Endothelial cell of umbilical vein (primary cell): Measurements from ENCODE around the gene ARFGEF3. TPM values are rescaled to one million over a fixed set of nuclear protein-coding genes. Genes with fewer than 3 reads are reported as not detected.
A peak's percentile ranks its signal among the peaks of the same experiment; 100 is the strongest.

Experiments
- BruUV-seq: library from RNA; stranded (reverse); fragments of 400-500 nt; replicated peaks from 2 replicates; lab custom pipeline; 2021; lab: Mats Ljungman, UMichigan
- CTCF ChIA-PET: fragments of 300-600, 350-600 bp; sonication (Branson Sonifier 250); formaldehyde crosslinking; loops from one replicate; lab custom pipeline; 2021; ENCODE audit warnings: antibody characterized with exemption, inconsistent platforms; lab: Charles Lee
- POLR2A ChIA-PET: fragments of 300-600, 350-600 bp; sonication (Branson Sonifier 250); formaldehyde crosslinking; loops from one replicate; lab custom pipeline; 2021; ENCODE audit warnings: antibody characterized with exemption, inconsistent platforms; lab: Charles Lee
- DNase-seq: peaks from one replicate; pipeline ENCODE4 v3.0.0-alpha.2; 2011; ENCODE audit warnings: low read depth, low spot score
- FAIRE-seq: peaks from 2 replicates; lab custom pipeline; 2011; peaks lifted over from hg19 to GRCh38; lab: Jason Lieb, UNC
- H2AFZ ChIP-seq: 2 replicates; pipeline ENCODE4 v1.6.0; 2012; ENCODE audit warnings: low read depth, low read length, control low read depth, inconsistent platforms
- H3K27ac ChIP-seq: 2 replicates; pipeline ENCODE4 v1.5.1; 2011; ENCODE audit warnings: low read depth, mild to moderate bottlenecking, control low read depth, low read length, moderate library complexity; ENCODE audit not compliant: insufficient read depth
- H3K27me3 ChIP-seq, 2 experiments: 2 replicates each; pipeline versions ENCODE4 v1.6.0 to v1.6.1; 2011; ENCODE audit warnings: low read length in 2 of 2, mixed read lengths in 1 of 2; ENCODE audit not compliant: control insufficient read depth in 2 of 2, insufficient read depth in 2 of 2
- H3K36me3 ChIP-seq, 2 experiments: 2 replicates in 1 of 2; 3 replicates in 1 of 2; pipeline ENCODE4 v1.5.1; 2011; ENCODE audit warnings: low read length in 2 of 2, mild to moderate bottlenecking in 1 of 2, moderate library complexity in 1 of 2; ENCODE audit not compliant: control insufficient read depth in 2 of 2, insufficient read depth in 2 of 2; ENCODE audit errors: extremely low read depth in 1 of 2
- H3K4me1 ChIP-seq: 3 replicates; pipeline ENCODE4 v1.5.1; 2011; ENCODE audit warnings: mild to moderate bottlenecking, low read length; ENCODE audit not compliant: control insufficient read depth, insufficient read depth; ENCODE audit errors: extremely low read depth
- H3K4me2 ChIP-seq: 2 replicates; pipeline ENCODE4 v1.6.1; 2011; ENCODE audit warnings: low read length, control low read depth, mixed read lengths; ENCODE audit not compliant: insufficient read depth
- H3K4me3 ChIP-seq, 3 experiments: fragments of 200-600 bp in 1 of 3; sonication (generic), shearing (Covaris generic) in 1 of 3; replicated peaks in 1 of 3; 2 replicates each; pipeline ENCODE4 v1.5.1; 2011 to 2016; ENCODE audit warnings: control low read depth in 3 of 3, low read length in 3 of 3, mild to moderate bottlenecking in 2 of 3, inconsistent platforms in 1 of 3, low read depth in 1 of 3, moderate library complexity in 1 of 3; ENCODE audit not compliant: insufficient read depth in 1 of 3
- H3K79me2 ChIP-seq: 2 replicates; pipeline ENCODE4 v1.6.0; 2012; ENCODE audit warnings: low read length, inconsistent platforms; ENCODE audit not compliant: control insufficient read depth, insufficient read depth
- H3K9ac ChIP-seq: replicated peaks from 2 replicates; pipeline ENCODE3; 2011; ENCODE audit warnings: low read length, control low read depth; ENCODE audit not compliant: insufficient read depth; ENCODE audit errors: extremely low read depth
- H3K9me1 ChIP-seq: replicated peaks from 3 replicates; pipeline ENCODE4 v1.6.0; 2011; ENCODE audit warnings: mild to moderate bottlenecking, low read length; ENCODE audit not compliant: control insufficient read depth, insufficient read depth; ENCODE audit errors: extremely low read depth
- H3K9me3 ChIP-seq: replicated peaks from 2 replicates; pipeline ENCODE4 v1.5.1; 2012; ENCODE audit warnings: low read length, inconsistent platforms; ENCODE audit not compliant: control insufficient read depth, insufficient read depth
- H4K20me1 ChIP-seq: replicated peaks from 2 replicates; pipeline ENCODE3; 2011; ENCODE audit warnings: mild to moderate bottlenecking, low read length; ENCODE audit not compliant: control insufficient read depth, insufficient read depth; ENCODE audit errors: extremely low read depth
- EZH2 ChIP-seq: IDR thresholded peaks from 2 replicates; pipeline ENCODE4 v1.6.1; 2012; ENCODE audit warnings: borderline replicate concordance, low read depth, mild to moderate bottlenecking, moderate library complexity, low read length, inconsistent platforms; ENCODE audit not compliant: severe bottlenecking
- FOS ChIP-seq: IDR thresholded peaks from 2 replicates; pipeline ENCODE4 v1.6.1; 2011; ENCODE audit warnings: mild to moderate bottlenecking, low read length, moderate library complexity, borderline replicate concordance; ENCODE audit not compliant: insufficient read depth
- GATA2 ChIP-seq: IDR thresholded peaks from 2 replicates; pipeline ENCODE4 v1.7.0; 2011; ENCODE audit warnings: low read depth, mild to moderate bottlenecking, moderate library complexity, mixed read lengths, low read length; ENCODE audit not compliant: insufficient read length, insufficient read depth
- JUN ChIP-seq: IDR thresholded peaks from 2 replicates; pipeline ENCODE4 v1.6.1; 2011; ENCODE audit warnings: borderline replicate concordance, low read depth; ENCODE audit not compliant: insufficient read length, insufficient read depth
- MYC ChIP-seq: IDR thresholded peaks from one replicate; pipeline ENCODE4 v1.6.1; 2011; ENCODE audit warnings: mild to moderate bottlenecking, low read depth, low read length
- POLR2A ChIP-seq: IDR thresholded peaks from 2 replicates; pipeline ENCODE4 v1.6.1; 2012; ENCODE audit warnings: low read depth, mild to moderate bottlenecking, control low read depth, low read length
- POLR2AphosphoS5 ChIP-seq: IDR thresholded peaks from 2 replicates; pipeline ENCODE4 v1.6.1; 2012; ENCODE audit warnings: low read depth, mild to moderate bottlenecking, control low read depth, low read length, moderate library complexity; ENCODE audit not compliant: insufficient read depth
- dilution Hi-C: fragments of 300-500 bp; cut with MboI; formaldehyde crosslinking; loops from one replicate; pipeline ENCODE4 v1.15.0; 2019; ENCODE audit warnings: low sequenced_read_pairs; ENCODE audit not compliant: extremely low pct_ligation_motif_present
- intact Hi-C: fragments of 100-400 bp; cut with micrococcal nuclease; formaldehyde crosslinking; loops from one replicate; pipeline ENCODE4 v1.10.0; 2022
- polyA plus RNA-seq, 4 experiments: library from polyadenylated mRNA; depleted of rRNA in 3 of 4; stranded (reverse) in 3 of 4; unstranded in 1 of 4; fragments of >200 nt; gene quantifications; 2 replicates each; pipeline versions ENCODE4 v1.2.1 to v1.2.3, GENCODE V29; 2011 to 2012; ENCODE audit warnings: missing spikeins in 1 of 4
- total RNA-seq: library from RNA; stranded (reverse); gene quantifications from 2 replicates; pipeline ENCODE4 v1.2.3, GENCODE V29; 2021

Gene ARFGEF3
- total and polyA plus RNA-seq, 2 donors (not counting 3 experiments of a cell fraction or from before 2014, with no cell fraction given), result 1.3 to 7.3 TPM

DNA sequence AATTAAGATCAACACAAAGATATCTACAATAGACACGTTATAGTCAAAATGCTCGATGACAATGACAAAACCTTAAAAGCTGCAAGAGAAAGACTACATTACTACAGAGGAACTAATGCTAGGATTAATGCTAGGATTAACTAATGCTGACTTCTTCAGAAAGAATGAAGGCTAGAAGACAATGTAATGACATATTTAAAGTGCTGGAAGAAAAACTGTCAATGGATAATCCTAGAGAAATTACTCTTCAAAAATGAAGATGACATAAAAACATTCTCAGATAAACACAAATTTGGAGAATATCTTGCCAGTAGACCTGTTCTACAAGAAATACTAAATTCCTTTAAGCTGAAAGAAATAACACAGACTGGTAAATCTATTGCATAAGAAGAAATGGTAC, 140.8 kb downstream of the ARFGEF3 start:
- TF ChIP-seq GATA2, result no peak
- TF ChIP-seq POLR2AphosphoS5, result no peak
- no peak for TF ChIP-seq JUN
- TF ChIP-seq MYC, result no peak
- Histone ChIP-seq H2AFZ (no peak overlapping the region), H3K4me1 (no peaks in the 10 kb centered on the region), H3K9ac (no peak overlapping the region), H3K9me1 (no peaks in the 10 kb centered on the region), H3K79me2 (no peaks in the 10 kb centered on the region), H3K4me3 (no peak overlapping the region), H3K4me2 (no peak overlapping the region), H3K9me3 (no peaks in the 10 kb centered on the region), H3K27me3 (no peaks in the 10 kb centered on the region), H3K27ac (no peak overlapping the region), H3K36me3 (no peaks in the 10 kb centered on the region), H4K20me1 (no peaks in the 10 kb centered on the region)
- CTCF ChIA-PET, result interaction anchor here (1.0 to 2.5 kb wide), 2 partner anchors 9 to 11 kb away, joined by 3 to 7 read pairs; no protein-coding TSS in a partner anchor
- dilution Hi-C loops (no loop called here), intact Hi-C loops (no loop called here)
- FAIRE-seq, result no peak
- POLR2A ChIA-PET, result no interaction called here
- DNase-seq, result no peak
- no TSS peak for BruUV-seq

DNA sequence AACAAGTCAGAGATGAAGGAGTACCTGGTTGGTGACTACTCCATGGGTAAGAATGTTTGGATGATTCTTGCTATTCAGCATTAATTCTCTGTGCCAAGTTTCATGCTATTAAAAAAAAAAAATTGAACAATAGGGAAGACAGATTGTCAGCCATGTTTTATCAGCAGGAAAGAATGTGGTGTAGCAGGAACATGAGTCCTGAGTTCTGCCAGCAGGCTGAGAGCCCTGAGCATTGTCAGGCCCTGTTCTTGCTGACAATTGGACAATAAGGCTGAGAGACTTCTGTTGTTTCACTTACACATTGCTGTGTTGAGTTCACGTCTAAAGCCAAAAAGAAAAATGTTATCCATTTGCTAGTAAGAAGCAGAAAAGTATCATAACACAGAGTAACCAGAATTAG, 145.6 kb downstream of the ARFGEF3 start:
- H4K20me1 ChIP-seq, result no peaks in the 10 kb centered on the region
- intact Hi-C loops (no loop called here), dilution Hi-C loops (no loop called here)
- FAIRE-seq (peak; percentile 35), DNase-seq (peak; percentile 47)
- H3K27ac ChIP-seq, result no peak overlapping the region
- no peaks in the 10 kb centered on the region for H3K36me3 ChIP-seq
- no peaks in the 10 kb centered on the region for H3K79me2 ChIP-seq
- BruUV-seq, result no TSS peak
- ChIA-PET POLR2A (no interaction called here), CTCF (interaction anchor here (0.8 kb wide), 1 partner anchor 12 kb away, joined by 3 read pairs; no protein-coding TSS in a partner anchor)
- no peaks in the 10 kb centered on the region for H3K4me1 ChIP-seq
- no peak overlapping the region for H3K4me2 ChIP-seq
- TF ChIP-seq EZH2 (no peak), POLR2A (no peak), FOS (no peak), MYC (no peak), GATA2 (no peak), JUN (no peak), POLR2AphosphoS5 (no peak)
- H3K9me1 ChIP-seq, result no peaks in the 10 kb centered on the region
- H2AFZ ChIP-seq, result no peak overlapping the region
- H3K9me3 ChIP-seq, result no peaks in the 10 kb centered on the region
- H3K9ac ChIP-seq, result no peak overlapping the region
- no peaks in the 10 kb centered on the region for H3K27me3 ChIP-seq
- H3K4me3 ChIP-seq, result no peak overlapping the region
